Skeletal muscle tissue (tissue), 4 donors: ENCODE data around the gene LRBA. TPM values are rescaled to one million over a fixed set of nuclear protein-coding genes. Genes with fewer than 3 reads are reported as not detected.
"Not testable (repeated sequence)": the region's sequence is repeated elsewhere in the genome, so short reads cannot be mapped to it uniquely, and the experiment has no call there.

Experiments used
- H3K27ac ChIP-seq: one replicate; pipeline ENCODE4 v1.7.0; 2013; ENCODE audit warnings: mild to moderate bottlenecking, low read depth, low read length, inconsistent platforms
- H3K27me3 ChIP-seq, 3 donors: one replicate each; pipeline ENCODE4 v1.7.0; 2013; ENCODE audit warnings: low read length in 3 of 3; ENCODE audit not compliant: control insufficient read depth in 3 of 3, insufficient read depth in 3 of 3
- H3K36me3 ChIP-seq, 3 donors: one replicate each; pipeline ENCODE4 v1.7.0; 2013; ENCODE audit warnings: low read length in 3 of 3; ENCODE audit not compliant: control insufficient read depth in 3 of 3, insufficient read depth in 3 of 3
- H3K4me1 ChIP-seq, 3 donors: one replicate each; pipeline ENCODE4 v1.7.0; 2013; ENCODE audit warnings: low read length in 3 of 3, mild to moderate bottlenecking in 3 of 3; ENCODE audit not compliant: control insufficient read depth in 3 of 3, insufficient read depth in 3 of 3
- H3K4me3 ChIP-seq, 3 donors: one replicate each; pipeline ENCODE4 v1.7.0; 2013; ENCODE audit warnings: low read length in 3 of 3
- H3K9ac ChIP-seq, 3 donors: one replicate each; pipeline ENCODE4 v1.7.0; 2013; ENCODE audit warnings: low read length in 3 of 3, mild to moderate bottlenecking in 3 of 3, moderate library complexity in 2 of 3, low read depth in 1 of 3
- H3K9me3 ChIP-seq, 3 donors: one replicate each; pipeline ENCODE4 v1.7.0; 2013; ENCODE audit warnings: low read length in 3 of 3; ENCODE audit not compliant: control insufficient read depth in 3 of 3
- total RNA-seq: library from RNA; depleted of rRNA; stranded (reverse); fragments of >200 nt; gene quantifications from one replicate; pipeline ENCODE4 v1.2.3, GENCODE V29; 2014
- donor health status: Osteomylitis.

Gene LRBA
- total RNA-seq, 1 donor from 2014 or later: 58.5 TPM

- H3K9ac ChIP-seq, H3K9me3 ChIP-seq, H3K27me3 ChIP-seq, H3K4me1 ChIP-seq, H3K36me3 ChIP-seq, H3K27ac ChIP-seq, H3K4me3 ChIP-seq: not testable (repeated sequence)
These were observed 21.5 kb downstream of the LRBA start for GRCh38 chr4:150993577-150993976.

- no peaks in the 10 kb centered on the region for H3K27me3 ChIP-seq
- H3K27ac ChIP-seq: no peak overlapping the region
- H3K4me1 ChIP-seq: no peaks in the 10 kb centered on the region
- no peak overlapping the region for H3K4me3 ChIP-seq
- H3K36me3 ChIP-seq: no peaks in the 10 kb centered on the region
- H3K9ac ChIP-seq: no peak overlapping the region
- peaks cover 0 to 3% (median 0%) of the 10 kb centered on the region in 3 donors for H3K9me3 ChIP-seq
These were observed 24.1 kb downstream of the LRBA start for GRCh38 chr4:150990993-150991392.

DNA sequence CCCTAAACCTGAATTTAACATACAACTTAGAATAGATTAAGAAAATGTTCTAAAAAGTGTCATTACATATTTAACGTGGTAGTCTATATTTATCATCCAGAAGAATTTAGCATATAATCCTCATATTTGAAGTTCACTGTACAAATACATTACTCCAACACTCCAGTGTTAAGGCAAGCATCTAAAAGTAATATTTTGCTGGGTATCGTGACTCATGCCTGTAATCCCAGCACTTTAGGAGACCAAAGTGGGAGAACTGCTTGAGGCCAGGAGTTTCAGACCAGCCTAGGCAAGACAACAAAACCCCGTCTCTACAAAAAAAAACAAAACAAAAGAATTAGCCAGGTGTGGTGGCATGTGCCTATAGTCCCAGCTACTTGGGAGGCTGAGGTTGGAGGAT is 24.8 kb downstream of the LRBA start:
- Histone ChIP-seq H3K36me3 (no peaks in the 10 kb centered on the region), H3K4me1 (no peaks in the 10 kb centered on the region), H3K9ac (no peak overlapping the region), H3K27ac (no peak overlapping the region), H3K27me3 (no peaks in the 10 kb centered on the region), H3K9me3 (peaks cover 0 to 3% (median 0%) of the 10 kb centered on the region in 3 donors), H3K4me3 (no peak overlapping the region)

- H3K4me1 ChIP-seq: no peaks in the 10 kb centered on the region
- H3K36me3 ChIP-seq: no peaks in the 10 kb centered on the region
- H3K27me3 ChIP-seq: no peaks in the 10 kb centered on the region
- peaks cover 0 to 3% (median 0%) of the 10 kb centered on the region in 3 donors for H3K9me3 ChIP-seq
- no peak overlapping the region for H3K27ac ChIP-seq
- H3K4me3 ChIP-seq: no peak overlapping the region
- H3K9ac ChIP-seq: no peak overlapping the region
These were observed 26.8 kb downstream of the LRBA start for GRCh38 chr4:150988238-150988637.

- no peaks in the 10 kb centered on the region for H3K36me3 ChIP-seq
- H3K9ac ChIP-seq: no peak overlapping the region
- peaks cover 0 to 3% (median 0%) of the 10 kb centered on the region in 3 donors for H3K9me3 ChIP-seq
- no peak overlapping the region for H3K27ac ChIP-seq
- no peaks in the 10 kb centered on the region for H3K4me1 ChIP-seq
- H3K27me3 ChIP-seq: no peaks in the 10 kb centered on the region
- no peak overlapping the region for H3K4me3 ChIP-seq
These were observed 27.9 kb downstream of the LRBA start for GRCh38 chr4:150987204-150987603.

DNA sequence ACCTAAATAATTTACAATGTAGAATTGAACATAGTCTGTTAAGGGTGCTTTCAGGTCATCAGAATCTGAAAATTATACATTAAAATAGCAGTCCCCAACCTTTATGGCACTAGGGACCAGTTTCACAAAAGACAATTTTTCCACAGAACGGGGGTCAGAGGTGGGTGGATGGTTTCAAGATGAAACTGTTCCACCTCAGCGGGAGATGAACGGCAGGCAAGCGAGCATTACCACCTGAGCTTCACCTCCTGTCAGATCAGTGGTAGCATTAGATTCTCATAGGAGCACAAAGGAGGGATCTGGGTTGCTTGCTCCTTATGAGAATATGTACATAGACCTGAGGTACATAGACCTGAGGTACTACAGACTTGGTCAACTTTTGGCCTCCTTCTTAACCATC is 29.0 kb downstream of the LRBA start:
- H3K9me3 ChIP-seq: peaks cover 0 to 2% (median 0%) of the 10 kb centered on the region in 3 donors
- H3K4me1 ChIP-seq: no peaks in the 10 kb centered on the region
- no peaks in the 10 kb centered on the region for H3K27me3 ChIP-seq
- H3K4me3 ChIP-seq: no peak overlapping the region
- H3K27ac ChIP-seq: no peak overlapping the region
- no peak overlapping the region for H3K9ac ChIP-seq
- H3K36me3 ChIP-seq: no peaks in the 10 kb centered on the region

- H3K4me1 ChIP-seq: no peaks in the 10 kb centered on the region
- no peak overlapping the region for H3K27ac ChIP-seq
- no peaks in the 10 kb centered on the region for H3K9me3 ChIP-seq
- no peaks in the 10 kb centered on the region for H3K27me3 ChIP-seq
- no peak overlapping the region for H3K9ac ChIP-seq
- H3K36me3 ChIP-seq: no peaks in the 10 kb centered on the region
- H3K4me3 ChIP-seq: no peak overlapping the region
These were observed 31.2 kb downstream of the LRBA start for GRCh38 chr4:150983851-150984250.

GRCh38 chr4:150982557-150983233 is 32.4 kb downstream of the LRBA start:
- H3K4me3 ChIP-seq: no peak overlapping the region
- H3K9ac ChIP-seq: no peak overlapping the region
- no peak overlapping the region for H3K27ac ChIP-seq
- no peaks in the 10 kb centered on the region for H3K9me3 ChIP-seq
- H3K27me3 ChIP-seq: no peaks in the 10 kb centered on the region
- H3K36me3 ChIP-seq: no peaks in the 10 kb centered on the region
- H3K4me1 ChIP-seq: no peaks in the 10 kb centered on the region

DNA sequence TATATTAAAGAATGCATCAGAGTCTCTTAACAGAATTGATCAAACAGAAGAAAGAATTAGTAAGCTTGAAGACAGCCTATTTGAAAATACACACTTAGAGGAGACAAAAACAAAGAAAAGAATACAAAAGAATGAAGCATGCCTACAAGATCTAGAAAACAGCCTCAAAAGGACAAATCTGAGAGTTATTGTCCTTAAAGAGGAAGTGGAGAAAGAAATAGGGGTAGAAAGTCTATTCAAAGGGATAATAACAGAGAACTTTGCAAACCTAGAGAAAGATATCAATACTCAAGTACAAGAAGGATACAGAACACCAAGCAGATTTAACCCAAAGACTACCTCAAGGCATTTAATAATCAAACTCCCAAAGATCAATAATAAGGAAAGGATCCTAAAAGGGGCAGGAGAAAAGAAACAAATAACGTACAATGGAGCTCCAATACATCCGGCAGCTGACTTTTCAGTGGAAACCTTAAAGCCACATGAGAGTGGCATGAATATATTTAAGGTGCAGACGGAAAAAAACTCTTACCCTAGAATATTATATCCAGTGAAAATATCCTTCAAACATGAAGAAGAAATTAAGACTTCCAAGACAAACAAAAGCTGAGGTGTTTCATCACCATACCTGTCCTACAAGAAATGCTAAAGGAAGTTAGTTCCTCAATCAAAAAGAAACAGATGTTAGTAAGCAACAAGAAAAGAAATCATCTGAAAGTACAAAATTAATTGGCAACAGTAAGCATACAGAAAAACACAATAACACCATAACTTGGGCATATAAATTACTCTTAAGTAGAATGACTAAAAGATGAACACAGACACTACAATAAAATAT is 36.1 kb downstream of the LRBA start:
- Histone ChIP-seq H3K9ac (no peak overlapping the region), H3K4me1 (no peaks in the 10 kb centered on the region), H3K36me3 (no peaks in the 10 kb centered on the region), H3K4me3 (no peak overlapping the region), H3K27ac (no peak overlapping the region), H3K9me3 (no peaks in the 10 kb centered on the region), H3K27me3 (no peaks in the 10 kb centered on the region)

- H3K9ac ChIP-seq: no peak overlapping the region
- no peak overlapping the region for H3K4me3 ChIP-seq
- H3K4me1 ChIP-seq: peaks cover 0 to 6% (median 0%) of the 10 kb centered on the region in 3 donors
- no peak overlapping the region for H3K27ac ChIP-seq
- no peaks in the 10 kb centered on the region for H3K9me3 ChIP-seq
- H3K36me3 ChIP-seq: no peaks in the 10 kb centered on the region
- H3K27me3 ChIP-seq: no peaks in the 10 kb centered on the region
These were observed 38.5 kb downstream of the LRBA start for GRCh38 chr4:150976478-150977118.
